Measurements from ENCODE around the gene HIPK2. TPM values are rescaled to one million over a fixed set of nuclear protein-coding genes. Genes with fewer than 3 reads are reported as not detected.

The HIPK2 gene
- polyA plus RNA-seq, 3 donors, result 1.6 to 12.1 (median 3.0) TPM

GRCh38 chr7:139562491-139562890, 215.3 kb downstream of the HIPK2 start:
- no peaks in the 10 kb centered on the region for H3K79me2 ChIP-seq (ENCODE audit: insufficient read depth, low read length)
- no peak overlapping the region for H3K4me2 ChIP-seq (replicated peaks; ENCODE audit: extremely low read depth, low read length, poor library complexity, severe bottlenecking)
- no peak overlapping the region for H3K27ac ChIP-seq (ENCODE audit: low read depth in 1 of 2, low read length in 2 of 2)
- peaks cover 7% of the 10 kb centered on the region for H4K20me1 ChIP-seq (ENCODE audit: insufficient read depth, low read length)
- Mint-ChIP-seq H3K4me1 (peaks cover 26% of the 10 kb centered on the region), H3K27me3 (ENCODE audit: low read depth in 3 of 3) (peaks cover 1 to 5% (median 2%) of the 10 kb centered on the region in 3 donors), H3K27ac (peak overlapping the region in 2 of 7 donors; percentile 19 to 55), H3K9me3 (peaks cover 0 to 8% (median 3%) of the 10 kb centered on the region in 7 donors), H3K36me3 (peaks cover 18 to 48% of the 10 kb centered on the region in 2 donors), H3K4me3 (no peak overlapping the region)
- WGBS (ENCODE audit: insufficient coverage), result 91% methylated on average over 10 of the region's 12 CpGs
- H2AFZ ChIP-seq (ENCODE audit: insufficient read depth, low read depth, low read length, poor library complexity, severe bottlenecking), result no peak overlapping the region
- DNase-seq, result no peak
- intact Hi-C loops (cut with micrococcal nuclease), result no loop called here
- no peaks in the 10 kb centered on the region for H3K27me3 ChIP-seq (ENCODE audit: control insufficient read depth in 2 of 2, insufficient read depth in 2 of 2, low read length in 2 of 2)
- no peaks in the 10 kb centered on the region for H3K9me3 ChIP-seq (replicated peaks in 1 of 2; ENCODE audit: control insufficient read depth in 1 of 2, insufficient read depth in 1 of 2, low read length in 2 of 2)
- TF ChIP-seq CTCF (IDR thresholded peaks at IDR 0.05), result no peak
- H3K4me1 ChIP-seq (ENCODE audit: control insufficient read depth in 1 of 2, insufficient read depth in 2 of 2, low read length in 2 of 2), result peaks cover 5 to 14% of the 10 kb centered on the region in 2 donors
- no peak overlapping the region for H3K4me3 ChIP-seq (replicated peaks in 1 of 3; ENCODE audit: low read depth in 2 of 3, low read length in 3 of 3)
- H3K36me3 ChIP-seq (replicated peaks in 1 of 2; ENCODE audit: control insufficient read depth in 1 of 2, insufficient read depth in 2 of 2, low read length in 2 of 2), result peaks cover 3 to 18% of the 10 kb centered on the region in 2 donors
- H3K9ac ChIP-seq (ENCODE audit: insufficient read depth, low read length, poor library complexity, severe bottlenecking), result no peak overlapping the region

GRCh38 chr7:139560678-139561077, 217.1 kb downstream of the HIPK2 start:
- Histone ChIP-seq H3K4me2 (replicated peaks; ENCODE audit: extremely low read depth, low read length, poor library complexity, severe bottlenecking) (no peak overlapping the region), H3K9me3 (replicated peaks in 1 of 2; ENCODE audit: control insufficient read depth in 1 of 2, insufficient read depth in 1 of 2, low read length in 2 of 2) (no peaks in the 10 kb centered on the region), H3K4me3 (replicated peaks in 1 of 3; ENCODE audit: low read depth in 2 of 3, low read length in 3 of 3) (no peak overlapping the region), H2AFZ (ENCODE audit: insufficient read depth, low read depth, low read length, poor library complexity, severe bottlenecking) (no peak overlapping the region), H3K79me2 (ENCODE audit: insufficient read depth, low read length) (no peaks in the 10 kb centered on the region), H3K4me1 (ENCODE audit: control insufficient read depth in 1 of 2, insufficient read depth in 2 of 2, low read length in 2 of 2) (peaks cover 5 to 14% of the 10 kb centered on the region in 2 donors), H3K9ac (ENCODE audit: insufficient read depth, low read length, poor library complexity, severe bottlenecking) (no peak overlapping the region), H4K20me1 (ENCODE audit: insufficient read depth, low read length) (peaks cover 7% of the 10 kb centered on the region), H3K27ac (ENCODE audit: low read depth in 1 of 2, low read length in 2 of 2) (no peak overlapping the region), H3K27me3 (ENCODE audit: control insufficient read depth in 2 of 2, insufficient read depth in 2 of 2, low read length in 2 of 2) (no peaks in the 10 kb centered on the region), H3K36me3 (replicated peaks in 1 of 2; ENCODE audit: control insufficient read depth in 1 of 2, insufficient read depth in 2 of 2, low read length in 2 of 2) (peaks cover 0 to 8% of the 10 kb centered on the region in 2 donors)
- TF ChIP-seq CTCF (IDR thresholded peaks at IDR 0.05), result no peak
- Mint-ChIP-seq H3K27me3 (ENCODE audit: low read depth in 3 of 3) (peaks cover 2 to 9% (median 5%) of the 10 kb centered on the region in 3 donors), H3K4me1 (peaks cover 22% of the 10 kb centered on the region), H3K9me3 (peaks cover 0 to 8% (median 3%) of the 10 kb centered on the region in 7 donors), H3K27ac (peak overlapping the region in 1 of 7 donors; percentile 39), H3K36me3 (peaks cover 14 to 33% of the 10 kb centered on the region in 2 donors), H3K4me3 (no peak overlapping the region)
- intact Hi-C loops (cut with micrococcal nuclease), result no loop called here
- 99% methylated on average over 9 of the region's 11 CpGs for WGBS (ENCODE audit: insufficient coverage)
- no peak for DNase-seq

All from CD14-positive monocyte (primary cell).